WI38 (cell line): Measurements from ENCODE around the gene DHRS12.

Experiments
- H3K4me3 ChIP-seq: 2 replicates; pipeline ENCODE4 v1.5.1; 2011; ENCODE audit warnings: low read depth, mild to moderate bottlenecking, control low read depth, low read length
- TF ChIP-seq, protein P1 (sequence below): IDR thresholded peaks from 2 replicates; pipeline ENCODE4 v1.5.1; 2012; ENCODE audit warnings: low read depth, mild to moderate bottlenecking, control low read depth, low read length

DHRS12 gene

DNA sequence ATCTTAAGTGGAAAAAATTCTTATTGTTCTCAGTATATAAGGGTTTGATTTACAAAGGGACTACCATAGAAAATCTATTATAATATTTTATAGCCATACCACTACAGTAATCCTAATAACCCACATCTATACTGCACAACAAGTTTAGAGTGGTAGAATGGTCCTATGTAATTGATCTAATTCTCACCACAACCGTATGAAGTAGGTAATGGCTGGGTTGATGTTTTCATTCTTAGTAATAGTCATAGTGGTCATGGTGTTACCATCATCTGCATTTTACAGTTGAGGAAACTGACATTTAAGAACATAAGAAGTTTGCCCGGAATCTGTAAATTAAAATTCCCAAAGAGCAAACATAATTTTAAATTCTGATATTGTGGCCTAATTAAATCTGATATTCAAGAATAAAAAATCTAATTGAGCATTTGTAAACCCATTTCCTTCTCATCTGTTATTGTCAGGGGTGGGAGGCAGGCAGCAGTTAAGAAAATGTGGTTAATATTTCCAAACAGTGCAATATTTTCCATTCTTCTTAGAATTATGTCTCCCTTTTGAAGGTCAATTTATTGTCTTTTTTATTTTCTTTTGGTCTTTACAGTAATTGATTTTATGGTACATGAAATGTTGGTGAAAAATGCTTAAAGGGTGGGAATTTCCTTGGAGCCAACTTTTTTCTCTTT is 65.6 kb downstream of the DHRS12 start:
- H3K4me3 ChIP-seq: no peak overlapping the region
- TF ChIP-seq, protein P1, sequence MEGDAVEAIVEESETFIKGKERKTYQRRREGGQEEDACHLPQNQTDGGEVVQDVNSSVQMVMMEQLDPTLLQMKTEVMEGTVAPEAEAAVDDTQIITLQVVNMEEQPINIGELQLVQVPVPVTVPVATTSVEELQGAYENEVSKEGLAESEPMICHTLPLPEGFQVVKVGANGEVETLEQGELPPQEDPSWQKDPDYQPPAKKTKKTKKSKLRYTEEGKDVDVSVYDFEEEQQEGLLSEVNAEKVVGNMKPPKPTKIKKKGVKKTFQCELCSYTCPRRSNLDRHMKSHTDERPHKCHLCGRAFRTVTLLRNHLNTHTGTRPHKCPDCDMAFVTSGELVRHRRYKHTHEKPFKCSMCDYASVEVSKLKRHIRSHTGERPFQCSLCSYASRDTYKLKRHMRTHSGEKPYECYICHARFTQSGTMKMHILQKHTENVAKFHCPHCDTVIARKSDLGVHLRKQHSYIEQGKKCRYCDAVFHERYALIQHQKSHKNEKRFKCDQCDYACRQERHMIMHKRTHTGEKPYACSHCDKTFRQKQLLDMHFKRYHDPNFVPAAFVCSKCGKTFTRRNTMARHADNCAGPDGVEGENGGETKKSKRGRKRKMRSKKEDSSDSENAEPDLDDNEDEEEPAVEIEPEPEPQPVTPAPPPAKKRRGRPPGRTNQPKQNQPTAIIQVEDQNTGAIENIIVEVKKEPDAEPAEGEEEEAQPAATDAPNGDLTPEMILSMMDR: no peak

DNA sequence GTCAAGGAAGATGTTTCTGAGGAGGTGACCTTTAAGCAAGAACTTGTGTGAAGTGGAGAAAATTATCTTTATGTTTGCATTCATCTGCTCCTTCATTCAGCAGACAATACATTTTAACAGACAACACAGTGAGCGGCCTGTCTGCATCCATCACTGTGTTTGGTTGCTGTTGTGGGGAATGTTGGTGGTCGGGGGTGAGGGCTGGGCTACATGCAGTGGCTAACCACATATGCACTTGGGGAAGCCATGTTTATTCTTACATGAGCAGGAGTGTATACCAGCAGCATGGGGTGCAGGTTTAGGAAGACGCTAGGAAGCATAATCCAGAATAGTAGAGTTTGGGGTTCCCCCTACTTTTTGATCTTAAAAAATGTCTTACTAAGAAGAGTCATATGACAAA is 66.4 kb downstream of the DHRS12 start:
- H3K4me3 ChIP-seq: no peak overlapping the region
- TF ChIP-seq, protein P1: no peak

DNA sequence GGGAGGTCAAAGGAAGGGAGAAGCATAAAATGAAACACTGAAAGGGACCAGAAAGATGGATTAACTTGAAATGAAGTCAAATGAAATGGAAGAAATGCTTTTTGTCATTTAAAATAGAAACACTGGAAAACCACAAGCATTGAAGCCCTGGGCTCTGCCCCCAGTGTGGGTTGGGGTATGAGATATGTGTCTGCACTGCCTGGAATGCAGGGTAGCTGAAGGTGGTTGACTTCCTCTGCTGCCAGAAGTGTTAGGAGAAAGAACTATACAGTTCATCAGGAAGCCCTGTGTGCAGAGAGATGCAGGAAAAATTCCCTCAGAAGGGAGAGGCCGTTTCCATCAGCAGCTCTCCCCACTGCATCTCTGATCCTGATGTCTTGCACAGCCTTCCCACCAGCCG is 69.2 kb downstream of the DHRS12 start:
- H3K4me3 ChIP-seq: no peak overlapping the region
- TF ChIP-seq, protein P1: no peak

DNA sequence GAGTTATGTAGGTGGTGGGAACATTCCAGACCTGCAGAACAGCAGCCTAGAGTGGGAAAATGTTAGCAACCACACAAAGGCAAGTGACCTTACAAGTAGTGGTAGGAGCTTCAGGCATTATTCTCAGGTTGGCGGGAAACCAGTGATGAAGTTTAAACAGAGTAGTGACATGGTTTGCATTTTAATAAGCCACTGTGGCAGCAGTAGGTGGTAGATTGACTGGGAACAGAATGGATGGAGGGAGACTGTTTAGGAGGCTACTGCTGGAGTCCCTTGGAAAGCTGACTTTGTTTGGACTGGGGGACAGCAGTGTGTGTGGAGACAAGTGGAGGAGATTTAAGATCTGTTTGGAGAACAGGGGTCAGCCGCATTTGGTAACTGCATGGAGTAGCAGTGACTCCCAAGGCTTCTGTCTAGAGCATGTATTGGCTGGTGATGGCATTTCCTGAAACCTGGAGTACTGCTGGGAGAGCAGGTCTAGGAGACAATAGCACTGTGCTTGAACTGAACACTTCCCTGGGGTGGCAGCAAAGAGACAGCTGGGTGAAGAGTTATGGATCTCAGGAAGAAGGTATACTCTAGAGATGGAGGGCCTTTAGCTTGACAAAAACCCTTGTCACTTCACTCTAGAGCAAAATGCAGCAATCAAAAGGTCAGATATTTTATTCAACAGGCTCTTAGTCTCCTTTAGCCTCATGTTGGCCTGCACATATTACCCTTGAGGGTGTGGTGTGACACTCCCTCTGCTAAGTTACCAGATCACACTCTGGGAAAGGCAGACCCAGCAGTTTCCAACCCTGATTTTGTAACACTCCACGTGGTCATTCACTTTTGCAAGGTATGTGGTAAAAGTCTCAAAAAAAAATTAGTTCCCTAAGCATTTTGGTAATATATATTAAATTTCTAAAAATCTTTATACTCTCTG is 70.3 kb downstream of the DHRS12 start:
- TF ChIP-seq, protein P1: no peak

DNA sequence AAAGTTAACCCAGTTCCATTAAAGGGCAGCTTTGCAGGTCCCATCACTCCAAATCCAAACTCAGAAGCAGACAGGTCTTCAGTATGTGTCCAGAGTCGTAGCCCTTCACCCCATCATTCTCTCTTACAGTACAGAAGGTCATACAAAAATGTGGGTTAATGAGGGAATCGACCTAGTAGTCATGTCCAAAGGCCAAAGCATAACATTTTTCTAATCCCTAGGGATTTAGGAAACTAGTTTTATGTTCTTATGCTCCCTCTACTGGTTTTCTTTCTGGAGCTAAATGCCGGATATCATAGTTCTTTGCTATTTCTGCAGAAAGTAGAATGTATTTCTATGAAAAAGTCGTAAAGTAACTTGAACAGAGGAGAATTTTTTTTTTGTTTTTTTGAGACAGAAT is 72.2 kb downstream of the DHRS12 start:
- TF ChIP-seq, protein P1: no peak
- no peak overlapping the region for H3K4me3 ChIP-seq

More for the DNA sequence above, 70.3 kb downstream of the DHRS12 start:
- no peak overlapping the region for H3K4me3 ChIP-seq

DNA sequence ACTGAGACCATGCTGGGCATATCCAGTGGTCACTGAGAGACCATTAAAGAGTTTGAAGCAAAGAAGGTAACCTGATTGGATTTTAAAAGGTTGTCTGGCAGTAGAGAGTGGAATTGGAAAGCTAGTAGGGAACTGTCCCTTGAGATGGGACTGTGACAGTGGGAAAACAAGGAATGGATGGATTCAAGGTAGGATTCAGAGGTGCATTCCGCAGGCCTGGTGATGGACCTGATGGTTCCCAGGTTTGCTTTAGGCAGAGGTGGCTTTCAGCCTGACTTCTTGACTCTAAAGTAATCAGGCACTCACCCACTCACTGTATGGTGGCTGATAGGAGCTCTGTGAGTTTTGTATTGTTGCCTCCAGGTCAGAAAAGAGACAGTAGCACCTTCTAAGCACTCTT is 73.0 kb downstream of the DHRS12 start:
- no peak overlapping the region for H3K4me3 ChIP-seq
- TF ChIP-seq, protein P1: no peak
